ENCODE data around the gene NAA20.

GRCh38 chr20:20078041-20078440 lies 60.9 kb downstream of the NAA20 start:
- no peak for TF ChIP-seq CTCF (IDR thresholded peaks at IDR 0.05; ENCODE audit: insufficient read depth, low read length, poor library complexity, severe bottlenecking)
- TF ChIP-seq EZH2phosphoT487 (conservative IDR thresholded peaks at IDR 0.05; ENCODE audit: low read length), result no peak

All from SU-DHL-6 (cell line).